Spleen (tissue), 7 donors: Measurements from ENCODE around the gene SCIMP.

ENCODE experiments used
- POLR2A ChIP-seq, 3 donors: fragments of 450-650 bp; IDR thresholded peaks; one replicate each; pipeline ENCODE4 v1.5.1; 2017; ENCODE audit warnings: antibody characterized with exemption in 3 of 3, mild to moderate bottlenecking in 1 of 3
- TF ChIP-seq, protein P1 (sequence below), 11 experiments: fragments of 200-600 bp in 7 of 11; fragments of 450-650 bp in 4 of 11; sonication (generic) in 4 of 11; IDR thresholded peaks in 8 of 11; conservative IDR thresholded peaks in 3 of 11; 1 replicate in 7 of 11; 2 replicates in 4 of 11; pipeline versions ENCODE4 v1.4.0 to v1.8.0; 2016 to 2021; ENCODE audit warnings: antibody characterized with exemption in 11 of 11, inconsistent platforms in 4 of 11, mild to moderate bottlenecking in 1 of 11
- donor health status: DM: no; HTN: no; CAD: no; lungs with moderate emphysema.
- donor health status: DM: no; HTN: no; CAD: no.
- donor health status: DM: no; HTN: no; CAD: no.

GRCh38 chr17:5209396-5209795, 25.3 kb downstream of the SCIMP start:
- TF ChIP-seq POLR2A (IDR thresholded peaks at IDR 0.05) = no peak
- TF ChIP-seq, protein P1, sequence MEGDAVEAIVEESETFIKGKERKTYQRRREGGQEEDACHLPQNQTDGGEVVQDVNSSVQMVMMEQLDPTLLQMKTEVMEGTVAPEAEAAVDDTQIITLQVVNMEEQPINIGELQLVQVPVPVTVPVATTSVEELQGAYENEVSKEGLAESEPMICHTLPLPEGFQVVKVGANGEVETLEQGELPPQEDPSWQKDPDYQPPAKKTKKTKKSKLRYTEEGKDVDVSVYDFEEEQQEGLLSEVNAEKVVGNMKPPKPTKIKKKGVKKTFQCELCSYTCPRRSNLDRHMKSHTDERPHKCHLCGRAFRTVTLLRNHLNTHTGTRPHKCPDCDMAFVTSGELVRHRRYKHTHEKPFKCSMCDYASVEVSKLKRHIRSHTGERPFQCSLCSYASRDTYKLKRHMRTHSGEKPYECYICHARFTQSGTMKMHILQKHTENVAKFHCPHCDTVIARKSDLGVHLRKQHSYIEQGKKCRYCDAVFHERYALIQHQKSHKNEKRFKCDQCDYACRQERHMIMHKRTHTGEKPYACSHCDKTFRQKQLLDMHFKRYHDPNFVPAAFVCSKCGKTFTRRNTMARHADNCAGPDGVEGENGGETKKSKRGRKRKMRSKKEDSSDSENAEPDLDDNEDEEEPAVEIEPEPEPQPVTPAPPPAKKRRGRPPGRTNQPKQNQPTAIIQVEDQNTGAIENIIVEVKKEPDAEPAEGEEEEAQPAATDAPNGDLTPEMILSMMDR (IDR thresholded peaks at IDR 0.05 in 8 of 11, conservative IDR thresholded peaks at IDR 0.05 in 3 of 11) = no peak
